ENCODE results near the gene MCM8.

DNA sequence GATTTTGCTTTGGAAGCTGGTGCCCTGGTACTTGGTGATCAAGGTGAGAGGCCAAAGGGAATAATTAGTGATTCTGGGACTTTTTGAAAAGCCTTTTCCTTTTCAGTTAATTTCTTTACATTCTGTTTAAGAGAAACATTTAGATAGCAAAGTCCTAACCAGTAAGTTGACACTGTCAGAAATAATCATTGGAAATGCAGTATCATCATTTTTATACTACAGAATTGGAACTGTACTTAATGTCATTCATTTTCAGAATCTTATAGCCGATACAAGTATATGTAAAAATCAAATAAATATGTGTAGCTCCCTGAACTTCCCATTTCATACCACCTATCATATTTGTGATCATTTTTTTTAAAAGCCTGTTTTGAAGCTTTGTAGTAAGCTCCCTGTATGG, 27.5 kb downstream of the MCM8 start:
- TF ChIP-seq CTCF (conservative IDR thresholded peaks at IDR 0.05; ENCODE audit: low read length): no peak
- TF ChIP-seq EZH2phosphoT487 (IDR thresholded peaks at IDR 0.05; ENCODE audit: borderline replicate concordance, low read depth, low read length): no peak

Measured in OCI-LY7 (cell line).